OCI-LY1 (cell line): ENCODE results near the gene TOMM6.

Experiments
- H2AFZ ChIP-seq: fragments of 200-600 bp; sonication (generic), shearing (Covaris generic); 2 replicates; pipeline ENCODE4 v1.6.0; 2014; ENCODE audit warnings: antibody characterized with exemption, mild to moderate bottlenecking, low read length
- H3F3A ChIP-seq: fragments of 200-600 bp; sonication (generic), shearing (Covaris generic); 2 replicates; pipeline ENCODE4 v1.6.0; 2014; ENCODE audit warnings: mild to moderate bottlenecking, antibody characterized with exemption, low read length, moderate library complexity; ENCODE audit not compliant: insufficient read depth
- H3K27ac ChIP-seq: fragments of 200-600 bp; sonication (generic); 2 replicates; pipeline ENCODE4 v1.5.1; 2014; ENCODE audit warnings: low read length, mixed run types, mild to moderate bottlenecking, low read depth; ENCODE audit not compliant: poor library complexity, severe bottlenecking
- H3K27me3 ChIP-seq: fragments of 200-600 bp; sonication (generic); 2 replicates; pipeline ENCODE4 v1.6.0; 2014; ENCODE audit warnings: antibody characterized with exemption, mild to moderate bottlenecking, low read length, moderate library complexity; ENCODE audit not compliant: insufficient read depth
- H3K36me3 ChIP-seq: fragments of 200-600 bp; sonication (generic); 2 replicates; pipeline ENCODE4 v1.6.1; 2014; ENCODE audit warnings: mild to moderate bottlenecking, antibody characterized with exemption, low read length, moderate library complexity, mixed read lengths; ENCODE audit not compliant: insufficient read depth
- H3K4me1 ChIP-seq: fragments of 200-600 bp; sonication (generic); 2 replicates; pipeline ENCODE4 v1.5.1; 2014; ENCODE audit warnings: mild to moderate bottlenecking, low read length, moderate library complexity; ENCODE audit not compliant: insufficient read depth, severe bottlenecking
- H3K4me2 ChIP-seq: fragments of 200-600 bp; sonication (generic), shearing (Covaris generic); 2 replicates; pipeline ENCODE4 v1.6.1; 2014; ENCODE audit warnings: low read length
- H3K4me3 ChIP-seq: fragments of 200-600 bp; sonication (generic); 2 replicates; pipeline ENCODE4 v1.5.1; 2014; ENCODE audit warnings: low read length, low read depth, mild to moderate bottlenecking, mixed read lengths; ENCODE audit not compliant: poor library complexity, severe bottlenecking
- H3K79me2 ChIP-seq: fragments of 200-600 bp; shearing (Covaris generic); 2 replicates; pipeline ENCODE4 v1.6.1; 2016; ENCODE audit warnings: mixed run types, low read length, mixed read lengths; ENCODE audit not compliant: insufficient read depth
- H3K9ac ChIP-seq: fragments of 200-600 bp; sonication (generic), shearing (Covaris generic); 2 replicates; pipeline ENCODE4 v1.6.1; 2014; ENCODE audit warnings: mild to moderate bottlenecking, low read length, mixed read lengths
- H3K9me2 ChIP-seq: fragments of 200-600 bp; sonication (generic), shearing (Covaris generic); 2 replicates; pipeline ENCODE4 v1.6.1; 2014; ENCODE audit warnings: low read depth, mild to moderate bottlenecking, low read length, mixed read lengths
- H3K9me3 ChIP-seq: fragments of 200-600 bp; shearing (Covaris generic); 2 replicates; pipeline ENCODE4 v1.6.1; 2014; ENCODE audit warnings: low read length, mixed read lengths
- H4K20me1 ChIP-seq: fragments of 200-600 bp; sonication (generic), shearing (Covaris generic); 2 replicates; pipeline ENCODE4 v1.6.0; 2016; ENCODE audit warnings: mild to moderate bottlenecking, low read length; ENCODE audit not compliant: insufficient read depth
- CTCF ChIP-seq: fragments of 200-600 bp; sonication (generic), shearing (Covaris generic); IDR thresholded peaks from 2 replicates; pipeline ENCODE4 v1.5.1; 2017; ENCODE audit warnings: mild to moderate bottlenecking, antibody characterized with exemption, low read length, moderate library complexity, mixed read lengths
- EZH2 ChIP-seq: fragments of 200-600 bp; sonication (generic), shearing (Covaris generic); IDR thresholded peaks from 2 replicates; pipeline ENCODE4 v1.8.0; 2017; ENCODE audit warnings: borderline replicate concordance, mixed run types, mild to moderate bottlenecking, antibody characterized with exemption, low read length, moderate library complexity, mixed read lengths

The TOMM6 gene

GRCh38 chr6:41785689-41786450, 1.6 kb upstream of the TOMM6 start:
- Histone ChIP-seq H3K4me2 (peak overlapping the region; percentile 82), H3K36me3 (peaks cover 20% of the 10 kb centered on the region), H3K27me3 (0 out of 2 replicates have a peak, but pooled peaks cover 4% of the 10 kb centered on the region), H3K9ac (peak overlapping the region; percentile 99), H3K27ac (no peak overlapping the region), H3F3A (no peaks in the 10 kb centered on the region), H3K4me3 (peak overlapping the region; percentile 98), H3K9me2 (no peaks in the 10 kb centered on the region), H2AFZ (no peak overlapping the region), H3K9me3 (no peaks in the 10 kb centered on the region), H3K79me2 (peaks cover 10% of the 10 kb centered on the region), H3K4me1 (peaks cover 20% of the 10 kb centered on the region), H4K20me1 (no peaks in the 10 kb centered on the region)
- TF ChIP-seq EZH2 (no peak), CTCF (no peak)

- peaks cover 10% of the 10 kb centered on the region for H3K79me2 ChIP-seq
- peak overlapping the region; percentile 99 for H3K9ac ChIP-seq
- no peaks in the 10 kb centered on the region for H3F3A ChIP-seq
- H3K4me3 ChIP-seq = peak overlapping the region; percentile 98
- peak overlapping the region; percentile 82 for H3K4me2 ChIP-seq
- H3K9me2 ChIP-seq = no peaks in the 10 kb centered on the region
- peaks cover 18% of the 10 kb centered on the region for H3K4me1 ChIP-seq
- no peaks in the 10 kb centered on the region for H3K9me3 ChIP-seq
- H3K27me3 ChIP-seq = no peaks in the 10 kb centered on the region
- H2AFZ ChIP-seq = no peak overlapping the region
- no peaks in the 10 kb centered on the region for H4K20me1 ChIP-seq
- TF ChIP-seq EZH2 (no peak), CTCF (peak; percentile 68)
- H3K36me3 ChIP-seq = peaks cover 27% of the 10 kb centered on the region
- peak overlapping the region; percentile 73 for H3K27ac ChIP-seq
Measured at GRCh38 chr6:41786451-41787218, 859 bp upstream of the TOMM6 start.

GRCh38 chr6:41789390-41789724, 1.9 kb downstream of the TOMM6 start:
- peaks cover 18% of the 10 kb centered on the region for H3K4me1 ChIP-seq
- no peak overlapping the region for H2AFZ ChIP-seq
- peaks cover 10% of the 10 kb centered on the region for H3K79me2 ChIP-seq
- no peak overlapping the region for H3K4me3 ChIP-seq
- H3K9me2 ChIP-seq = no peaks in the 10 kb centered on the region
- no peaks in the 10 kb centered on the region for H3F3A ChIP-seq
- no peak overlapping the region for H3K27ac ChIP-seq
- TF ChIP-seq CTCF = no peak
- TF ChIP-seq EZH2 = no peak
- no peaks in the 10 kb centered on the region for H3K9me3 ChIP-seq
- peaks cover 37% of the 10 kb centered on the region for H3K36me3 ChIP-seq
- no peak overlapping the region for H3K9ac ChIP-seq
- no peak overlapping the region for H3K4me2 ChIP-seq
- H4K20me1 ChIP-seq = no peaks in the 10 kb centered on the region
- no peaks in the 10 kb centered on the region for H3K27me3 ChIP-seq
